H1 (cell line): ENCODE results near the gene KCTD20. TPM values are rescaled to one million over a fixed set of nuclear protein-coding genes. Genes with fewer than 3 reads are reported as not detected.

Experiments used
- CTCF ChIA-PET: fragments of 300-600 bp; sonication (Branson Sonifier 250); formaldehyde crosslinking; loops from one replicate; lab custom pipeline; 2021; ENCODE audit not compliant: partially characterized antibody; lab: Charles Lee
- POLR2A ChIA-PET: fragments of 300-600 bp; sonication (Branson Sonifier 250); formaldehyde crosslinking; loops from one replicate; lab custom pipeline; 2021; ENCODE audit warnings: inconsistent platforms; ENCODE audit not compliant: partially characterized antibody; lab: Charles Lee
- DNase-seq, 2 experiments: peaks; one replicate each; pipeline versions ENCODE4 v3.0.0 to v3.0.0-alpha.2; 2010 to 2022; ENCODE audit warnings: low spot score in 2 of 2, low read depth in 1 of 2, mixed read lengths in 1 of 2
- FAIRE-seq: peaks from 2 replicates; lab custom pipeline; 2011; peaks lifted over from hg19 to GRCh38; lab: Jason Lieb, UNC
- H2AFZ ChIP-seq: 2 replicates; pipeline ENCODE4 v1.8.1; 2012; ENCODE audit warnings: low read length, inconsistent platforms
- H2AK5ac ChIP-seq: 2 replicates; pipeline ENCODE4 v1.6.1; 2013; ENCODE audit warnings: low read depth, low read length
- H2BK120ac ChIP-seq: replicated peaks from 2 replicates; pipeline ENCODE3; 2013; ENCODE audit warnings: low read depth, low read length, inconsistent platforms
- H2BK12ac ChIP-seq: 2 replicates; pipeline ENCODE4 v1.6.1; 2013; ENCODE audit warnings: low read depth, low read length
- H2BK15ac ChIP-seq: 2 replicates; pipeline ENCODE4 v1.6.1; 2013; ENCODE audit warnings: low read length
- H2BK20ac ChIP-seq: 2 replicates; pipeline ENCODE4 v1.6.1; 2013; ENCODE audit warnings: low read length
- H2BK5ac ChIP-seq: 2 replicates; pipeline ENCODE4 v1.6.1; 2013; ENCODE audit warnings: low read depth, low read length
- H3K14ac ChIP-seq: 2 replicates; pipeline ENCODE4 v1.6.1; 2013; ENCODE audit warnings: inconsistent platforms; ENCODE audit not compliant: insufficient read length
- H3K18ac ChIP-seq: 2 replicates; pipeline ENCODE4 v1.6.1; 2013; ENCODE audit warnings: low read length; ENCODE audit errors: extremely low read depth
- H3K23ac ChIP-seq: 2 replicates; pipeline ENCODE4 v1.6.1; 2013; ENCODE audit warnings: inconsistent platforms; ENCODE audit not compliant: insufficient read length
- H3K23me2 ChIP-seq: 2 replicates; pipeline ENCODE4 v1.6.1; 2013; ENCODE audit warnings: low read depth, low read length
- H3K27ac ChIP-seq: 2 replicates; pipeline ENCODE4 v1.6.1; 2011; ENCODE audit warnings: low read depth, low read length, inconsistent platforms
- H3K27me3 ChIP-seq, 4 experiments: replicated peaks in 1 of 4; 1 replicate in 1 of 4; 2 replicates in 3 of 4; pipeline versions ENCODE4 v1.6.1 to v1.8.1; 2011 to 2013; ENCODE audit warnings: low read length in 3 of 4, mild to moderate bottlenecking in 3 of 4, inconsistent platforms in 2 of 4, mixed read lengths in 2 of 4, moderate library complexity in 1 of 4; ENCODE audit not compliant: control insufficient read depth in 3 of 4, insufficient read depth in 3 of 4; ENCODE audit errors: extremely low read depth in 1 of 4
- H3K36me3 ChIP-seq, 4 experiments: 2 replicates each; pipeline versions ENCODE4 v1.6.1 to v1.8.1; 2011 to 2013; ENCODE audit warnings: mild to moderate bottlenecking in 4 of 4, low read length in 3 of 4, moderate library complexity in 2 of 4, control low read depth in 1 of 4, inconsistent platforms in 1 of 4; ENCODE audit not compliant: insufficient read depth in 4 of 4, control insufficient read depth in 2 of 4
- H3K4ac ChIP-seq: replicated peaks from 2 replicates; pipeline ENCODE3; 2013; ENCODE audit warnings: low read length, low read depth, mixed read lengths, inconsistent platforms; ENCODE audit not compliant: insufficient read length
- H3K4me1 ChIP-seq, 4 experiments: replicated peaks in 1 of 4; 1 replicate in 1 of 4; 2 replicates in 3 of 4; pipeline versions ENCODE4 v1.6.1 to v1.8.1; 2011 to 2013; ENCODE audit warnings: low read length in 3 of 4, inconsistent platforms in 2 of 4, mixed read lengths in 1 of 4; ENCODE audit not compliant: insufficient read depth in 4 of 4, control insufficient read depth in 3 of 4
- H3K4me2 ChIP-seq, 2 experiments: 2 replicates each; pipeline versions ENCODE4 v1.6.1 to v1.8.1; 2011 to 2013; ENCODE audit warnings: low read depth in 2 of 2, low read length in 2 of 2, control low read depth in 1 of 2, inconsistent platforms in 1 of 2, mild to moderate bottlenecking in 1 of 2; ENCODE audit not compliant: insufficient read depth in 1 of 2
- H3K4me3 ChIP-seq, 4 experiments: fragments of 200-600, 300-600 bp in 1 of 4; sonication (generic), shearing (Covaris generic), sonication (Bioruptor Twin) in 1 of 4; 2 replicates each; pipeline versions ENCODE4 v1.5.1 to v1.8.1; 2011 to 2016; ENCODE audit warnings: low read length in 4 of 4, low read depth in 3 of 4, control low read depth in 2 of 4, inconsistent platforms in 2 of 4, mild to moderate bottlenecking in 2 of 4, mixed read lengths in 1 of 4, moderate library complexity in 1 of 4; ENCODE audit not compliant: insufficient read depth in 2 of 4; ENCODE audit errors: extremely low read depth in 1 of 4
- H3K56ac ChIP-seq: replicated peaks from 2 replicates; pipeline ENCODE3; 2013; ENCODE audit warnings: low read depth, mild to moderate bottlenecking, mixed read lengths, low read length, inconsistent platforms; ENCODE audit not compliant: insufficient read length
- H3K79me1 ChIP-seq: 2 replicates; pipeline ENCODE4 v1.6.1; 2013; ENCODE audit warnings: low read depth, low read length, control low read depth
- H3K79me2 ChIP-seq, 2 experiments: 2 replicates each; pipeline versions ENCODE4 v1.6.1 to v1.8.1; 2012 to 2013; ENCODE audit warnings: low read length in 2 of 2, mild to moderate bottlenecking in 2 of 2, inconsistent platforms in 1 of 2; ENCODE audit not compliant: insufficient read depth in 2 of 2, control insufficient read depth in 1 of 2
- H3K9ac ChIP-seq, 4 experiments: replicated peaks in 1 of 4; 1 replicate in 1 of 4; 2 replicates in 3 of 4; pipeline versions ENCODE4 v1.6.1 to v1.8.1; 2011 to 2013; ENCODE audit warnings: low read depth in 3 of 4, low read length in 3 of 4, control low read depth in 2 of 4, mild to moderate bottlenecking in 2 of 4, moderate library complexity in 2 of 4, inconsistent platforms in 1 of 4; ENCODE audit errors: extremely low read depth in 1 of 4
- H3K9me3 ChIP-seq, 2 experiments: 2 replicates each; pipeline versions ENCODE4 v1.6.1 to v1.8.1; 2012 to 2013; ENCODE audit warnings: mild to moderate bottlenecking in 2 of 2, moderate library complexity in 2 of 2, control low read depth in 1 of 2, inconsistent platforms in 1 of 2, low read depth in 1 of 2, low read length in 1 of 2, mixed read lengths in 1 of 2; ENCODE audit not compliant: insufficient read depth in 2 of 2
- H4K20me1 ChIP-seq, 2 experiments: replicated peaks in 1 of 2; 2 replicates each; pipeline versions ENCODE3 to v1.8.1; 2011 to 2013; ENCODE audit warnings: inconsistent platforms in 2 of 2, low read length in 2 of 2, mild to moderate bottlenecking in 1 of 2; ENCODE audit not compliant: insufficient read depth in 2 of 2, control insufficient read depth in 1 of 2
- H4K5ac ChIP-seq: 2 replicates; pipeline ENCODE4 v1.6.1; 2013; ENCODE audit warnings: low read length, low read depth, mixed read lengths, inconsistent platforms; ENCODE audit not compliant: insufficient read length
- H4K8ac ChIP-seq: 2 replicates; pipeline ENCODE4 v1.8.0; 2013; ENCODE audit warnings: mild to moderate bottlenecking, moderate library complexity, low read length, inconsistent platforms; ENCODE audit not compliant: insufficient read depth; ENCODE audit errors: extremely low read depth
- H4K91ac ChIP-seq: replicated peaks from 2 replicates; pipeline ENCODE3; 2013; ENCODE audit warnings: low read length, mixed read lengths, inconsistent platforms; ENCODE audit not compliant: insufficient read length
- CHD2 ChIP-seq: IDR thresholded peaks from 2 replicates; pipeline ENCODE4 v1.6.1; 2012; ENCODE audit warnings: low read length, improper control_type of control experiment
- CTCF ChIP-seq, 3 experiments: IDR thresholded peaks; 1 replicate in 2 of 3; 2 replicates in 1 of 3; pipeline versions ENCODE4 v1.5.1 to v1.6.1; 2011; ENCODE audit warnings: low read length in 3 of 3, mild to moderate bottlenecking in 3 of 3, inconsistent platforms in 2 of 3, low read depth in 1 of 3, moderate library complexity in 1 of 3; ENCODE audit not compliant: insufficient read depth in 1 of 3; ENCODE audit errors: control extremely low read depth in 1 of 3
- EZH2 ChIP-seq: fragments of 200-600 bp; sonication (generic); IDR thresholded peaks from 2 replicates; pipeline ENCODE4 v1.7.1; 2012; ENCODE audit warnings: low read depth, mild to moderate bottlenecking, moderate library complexity, low read length, inconsistent platforms; ENCODE audit not compliant: severe bottlenecking
- KDM5A ChIP-seq: fragments of 200-600 bp; IDR thresholded peaks from 2 replicates; pipeline ENCODE4 v1.7.1; 2012; ENCODE audit warnings: mild to moderate bottlenecking, low read length, inconsistent platforms, mixed read lengths
- MAX ChIP-seq: IDR thresholded peaks from 2 replicates; pipeline ENCODE4 v1.6.1; 2012; ENCODE audit warnings: inconsistent platforms
- NANOG ChIP-seq: IDR thresholded peaks from 2 replicates; pipeline ENCODE4 v1.6.1; 2011; ENCODE audit warnings: low read length, low read depth, mild to moderate bottlenecking, inconsistent platforms; ENCODE audit not compliant: insufficient read depth, poor library complexity, severe bottlenecking
- ZNF274 ChIP-seq: IDR thresholded peaks from 2 replicates; pipeline ENCODE4 v1.7.0; 2012; ENCODE audit warnings: low read length, borderline replicate concordance; ENCODE audit errors: extremely low read depth
- WGBS, 2 experiments: shearing (Covaris generic) in 1 of 2; methylation state at CpG; one replicate each; pipeline versions ENCODE4 v1.1.6 to v1.1.7; 2013 to 2015; ENCODE audit warnings: low lambda C conversion rate in 2 of 2, mixed read lengths in 2 of 2, inconsistent platforms in 1 of 2, low coverage in 1 of 2, missing lambda C conversion rate in 1 of 2; ENCODE audit not compliant: insufficient replicate concordance in 2 of 2, insufficient coverage in 1 of 2, insufficient read length in 1 of 2; ENCODE audit errors: extremely low coverage in 1 of 2, missing lambda C conversion rate in 1 of 2; 5-methylcytosine and 5-hydroxymethylcytosine counted together
- polyA plus RNA-seq, 7 experiments: library from polyadenylated mRNA; depleted of rRNA in 3 of 7; stranded (reverse) in 5 of 7; unstranded in 2 of 7; fragments of >200 nt in 5 of 7; fragments of 200-250 nt in 2 of 7; gene quantifications; 1 replicate in 5 of 7; 2 replicates in 1 of 7; 4 replicates in 1 of 7; pipeline versions ENCODE4 v1.2.1 to v1.2.3, GENCODE V29; 2011 to 2013; ENCODE audit warnings: missing spikeins in 2 of 7, mixed read lengths in 2 of 7
- total RNA-seq: library from RNA; stranded (reverse); fragmentation: NEBNext Ultra II Directional; extraction: Animal tissue kit (Norgen Biotek cat#: 25700); gene quantifications from 2 replicates; pipeline ENCODE4 v1.2.1, GENCODE V29; 2021
- TF ChIP-seq, protein P1 (sequence below): IDR thresholded peaks from 2 replicates; pipeline ENCODE4 v1.6.1; 2012; ENCODE audit warnings: low read length, inconsistent platforms

KCTD20 gene
- total and polyA plus RNA-seq, 2 of the 8 experiments (the other 6 are each of a cell fraction or from before 2014, with no cell fraction given): 10.1 to 26.2 TPM

- Histone ChIP-seq H4K20me1 (no peaks in the 10 kb centered on the region), H3K27me3 (no peaks in the 10 kb centered on the region), H2BK20ac (no peak overlapping the region), H3K9me3 (no peaks in the 10 kb centered on the region), H3K4me1 (peaks cover 0 to 7% (median 3%) of the 10 kb centered on the region in 4 experiments; a peak in 2 of 7 replicates), H2AK5ac (no peak overlapping the region), H3K23ac (no peak overlapping the region), H3K18ac (no peak overlapping the region), H3K14ac (no peak overlapping the region), H2BK120ac (no peak overlapping the region), H4K5ac (no peak overlapping the region), H3K79me1 (no peaks in the 10 kb centered on the region), H3K4ac (no peak overlapping the region), H2AFZ (no peak overlapping the region), H2BK5ac (no peak overlapping the region), H4K8ac (no peak overlapping the region), H3K4me2 (0 out of 4 replicates have a peak overlapping the region, but pooled peaks of 1 of the 2 experiments have one; percentile 3), H3K23me2 (no peaks in the 10 kb centered on the region), H3K4me3 (no peak overlapping the region), H2BK15ac (no peak overlapping the region), H3K9ac (no peak overlapping the region; a peak in 1 of 7 replicates), H3K36me3 (peaks cover 0 to 29% (median 17%) of the 10 kb centered on the region in 4 experiments; a peak in 6 of 8 replicates), H4K91ac (no peak overlapping the region), H3K27ac (no peak overlapping the region), H3K56ac (no peak overlapping the region), H2BK12ac (no peak overlapping the region), H3K79me2 (no peaks in the 10 kb centered on the region)
- DNase-seq (no peak), FAIRE-seq (peak; percentile 39)
- POLR2A ChIA-PET: interaction anchor here (1.5 to 1.8 kb wide), 3 partner anchors 9 to 113 kb away, joined by 5 to 6 read pairs (median 6); no protein-coding TSS in a partner anchor
- CTCF ChIA-PET: interaction anchor here (0.7 kb wide), 1 partner anchor 12 kb away, joined by 3 read pairs; no protein-coding TSS in a partner anchor
- WGBS, 2 experiments: 72% methylated on average over 2 of the region's 2 CpGs; no CpG with 5 or more reads in 1 of the 2 experiments
- no peak for TF ChIP-seq EZH2
- TF ChIP-seq KDM5A: no peak
- TF ChIP-seq, protein P1, sequence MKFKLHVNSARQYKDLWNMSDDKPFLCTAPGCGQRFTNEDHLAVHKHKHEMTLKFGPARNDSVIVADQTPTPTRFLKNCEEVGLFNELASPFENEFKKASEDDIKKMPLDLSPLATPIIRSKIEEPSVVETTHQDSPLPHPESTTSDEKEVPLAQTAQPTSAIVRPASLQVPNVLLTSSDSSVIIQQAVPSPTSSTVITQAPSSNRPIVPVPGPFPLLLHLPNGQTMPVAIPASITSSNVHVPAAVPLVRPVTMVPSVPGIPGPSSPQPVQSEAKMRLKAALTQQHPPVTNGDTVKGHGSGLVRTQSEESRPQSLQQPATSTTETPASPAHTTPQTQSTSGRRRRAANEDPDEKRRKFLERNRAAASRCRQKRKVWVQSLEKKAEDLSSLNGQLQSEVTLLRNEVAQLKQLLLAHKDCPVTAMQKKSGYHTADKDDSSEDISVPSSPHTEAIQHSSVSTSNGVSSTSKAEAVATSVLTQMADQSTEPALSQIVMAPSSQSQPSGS: no peak
- no peak for TF ChIP-seq CTCF (IDR thresholded peaks at IDR 0.05; ENCODE audit: control extremely low read depth in 1 of 3, insufficient read depth in 1 of 3, low read depth in 1 of 3, low read length in 3 of 3)
- no peak for TF ChIP-seq MAX
- no peak for TF ChIP-seq NANOG
- no peak for TF ChIP-seq ZNF274
- no peak for TF ChIP-seq CHD2
These were observed 51.1 kb downstream of the KCTD20 start for GRCh38 chr6:36493859-36494258.
